Measurements from ENCODE around the gene RAI1.

RAI1 gene

DNA sequence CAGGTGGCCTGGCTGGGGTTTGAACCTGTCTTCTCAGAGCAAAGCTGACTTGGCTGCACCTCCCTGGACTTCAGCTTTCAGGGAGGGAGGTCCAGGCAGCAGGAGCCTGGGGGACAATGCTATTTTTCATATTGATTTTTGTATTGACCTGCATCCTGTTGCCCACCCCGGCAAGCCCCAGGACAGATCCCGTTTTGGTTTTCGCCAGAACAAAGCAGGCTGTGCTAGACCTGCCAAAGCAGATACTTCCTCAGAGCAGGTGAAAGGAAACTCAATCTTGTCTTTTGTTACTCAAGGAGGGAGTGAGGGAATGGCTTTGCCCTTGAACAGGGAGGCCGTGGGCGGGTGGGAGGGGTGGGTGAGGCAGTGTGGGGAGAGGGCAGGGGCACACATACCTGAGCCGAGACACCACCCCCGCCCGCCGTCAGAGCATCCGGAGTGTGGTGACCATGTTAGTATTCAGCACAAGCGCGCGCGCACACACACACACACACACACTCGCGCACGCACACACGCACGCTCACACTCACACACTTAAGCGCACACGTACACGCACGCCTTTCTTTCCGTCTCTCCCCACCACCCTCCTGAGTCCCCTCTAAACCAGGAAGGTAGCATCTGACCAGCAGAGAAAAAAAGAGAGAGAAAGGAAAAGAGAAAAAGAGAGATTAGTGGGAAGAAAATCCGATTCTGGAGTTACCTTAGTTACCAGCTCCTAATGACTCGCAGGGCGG is 59.5 kb downstream of the RAI1 start:
- TF ChIP-seq ZNF384 (IDR thresholded peaks at IDR 0.05), result no peak
- no peak for TF ChIP-seq L3MBTL2 (conservative IDR thresholded peaks at IDR 0.05)
- no peak for TF ChIP-seq BHLHE40 (IDR thresholded peaks at IDR 0.05; ENCODE audit: borderline replicate concordance)
- TF ChIP-seq NFRKB (IDR thresholded peaks at IDR 0.05), result no peak
- TF ChIP-seq CTBP1 (IDR thresholded peaks at IDR 0.05; ENCODE audit: borderline replicate concordance), result no peak
- no peak for TF ChIP-seq ARNT (IDR thresholded peaks at IDR 0.05)
- TF ChIP-seq HDGF (IDR thresholded peaks at IDR 0.05; ENCODE audit: borderline replicate concordance), result no peak
- no peak for TF ChIP-seq ELF4 (IDR thresholded peaks at IDR 0.05)
- no peak for TF ChIP-seq FOXM1 (IDR thresholded peaks at IDR 0.05; ENCODE audit: borderline replicate concordance)
- TF ChIP-seq, protein P1, sequence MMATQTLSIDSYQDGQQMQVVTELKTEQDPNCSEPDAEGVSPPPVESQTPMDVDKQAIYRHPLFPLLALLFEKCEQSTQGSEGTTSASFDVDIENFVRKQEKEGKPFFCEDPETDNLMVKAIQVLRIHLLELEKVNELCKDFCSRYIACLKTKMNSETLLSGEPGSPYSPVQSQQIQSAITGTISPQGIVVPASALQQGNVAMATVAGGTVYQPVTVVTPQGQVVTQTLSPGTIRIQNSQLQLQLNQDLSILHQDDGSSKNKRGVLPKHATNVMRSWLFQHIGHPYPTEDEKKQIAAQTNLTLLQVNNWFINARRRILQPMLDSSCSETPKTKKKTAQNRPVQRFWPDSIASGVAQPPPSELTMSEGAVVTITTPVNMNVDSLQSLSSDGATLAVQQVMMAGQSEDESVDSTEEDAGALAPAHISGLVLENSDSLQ (IDR thresholded peaks at IDR 0.05), result no peak
- TF ChIP-seq SP1 (IDR thresholded peaks at IDR 0.05), result no peak
- TF ChIP-seq LEF1 (IDR thresholded peaks at IDR 0.05; ENCODE audit: borderline replicate concordance), result no peak
- no peak for TF ChIP-seq SUZ12 (IDR thresholded peaks at IDR 0.05)
- TF ChIP-seq FOXA1 (IDR thresholded peaks at IDR 0.05), result no peak
- ChIA-PET CTCF (interaction anchor here (1.3 kb wide), 1 partner anchor 60 kb away, joined by 3 read pairs; the partner anchor contains the start of gene RAI1), POLR2A (interaction anchor here (1.7 kb wide), 1 partner anchor 47 kb away, joined by 7 read pairs; no protein-coding TSS in a partner anchor)
- DNase-seq (ENCODE audit: extremely low spot score), result no peak

DNA sequence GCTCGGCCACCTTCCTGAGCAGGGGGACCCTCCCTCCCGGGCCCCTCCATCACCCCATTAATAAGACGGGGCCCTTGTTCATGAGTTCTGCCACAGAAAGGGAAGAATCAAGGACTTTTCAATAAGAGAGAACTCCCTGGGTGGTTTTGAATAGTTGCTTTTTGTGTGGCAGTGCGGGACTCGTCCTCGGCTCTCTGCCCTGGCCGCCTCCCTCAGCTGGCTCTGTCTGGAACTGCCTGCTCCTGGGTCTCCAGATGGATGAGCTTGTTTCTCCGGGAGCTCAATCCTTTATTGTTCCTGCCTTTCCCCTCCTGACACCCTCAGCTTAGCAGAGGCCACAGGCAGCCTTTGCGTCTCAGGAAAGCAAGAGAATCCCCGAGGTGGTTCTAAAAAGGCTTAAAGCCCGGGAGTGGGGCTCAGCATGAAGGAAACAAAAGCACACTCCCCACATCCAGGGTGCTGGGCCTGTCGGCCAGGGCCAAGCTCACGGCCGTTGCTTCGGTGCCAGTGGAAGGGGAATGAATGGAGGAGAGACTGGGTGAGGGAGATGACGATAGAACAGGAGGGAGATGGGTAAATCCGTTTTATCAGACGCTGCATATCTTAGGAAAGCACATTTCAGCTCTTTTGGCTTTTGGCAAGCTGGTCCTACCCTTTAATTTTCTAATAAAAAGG is 60.2 kb downstream of the RAI1 start:
- TF ChIP-seq HDGF (IDR thresholded peaks at IDR 0.05; ENCODE audit: borderline replicate concordance), result no peak
- no peak for TF ChIP-seq FOXK2 (IDR thresholded peaks at IDR 0.05)
- no peak for TF ChIP-seq TARDBP (IDR thresholded peaks at IDR 0.05)
- TF ChIP-seq NFRKB (IDR thresholded peaks at IDR 0.05), result no peak
- TF ChIP-seq ZNF384 (IDR thresholded peaks at IDR 0.05), result no peak
- TF ChIP-seq ELF4 (IDR thresholded peaks at IDR 0.05), result no peak
- no peak for TF ChIP-seq SUZ12 (IDR thresholded peaks at IDR 0.05)
- no peak for TF ChIP-seq SP1 (IDR thresholded peaks at IDR 0.05)
- no peak for TF ChIP-seq ARNT (IDR thresholded peaks at IDR 0.05)
- TF ChIP-seq BHLHE40 (IDR thresholded peaks at IDR 0.05; ENCODE audit: borderline replicate concordance), result no peak
- no peak for TF ChIP-seq LEF1 (IDR thresholded peaks at IDR 0.05; ENCODE audit: borderline replicate concordance)
- no peak for TF ChIP-seq CTBP1 (IDR thresholded peaks at IDR 0.05; ENCODE audit: borderline replicate concordance)
- CTCF ChIA-PET, result no interaction called here
- POLR2A ChIA-PET, result no interaction called here
- DNase-seq (ENCODE audit: extremely low spot score), result no peak

DNA sequence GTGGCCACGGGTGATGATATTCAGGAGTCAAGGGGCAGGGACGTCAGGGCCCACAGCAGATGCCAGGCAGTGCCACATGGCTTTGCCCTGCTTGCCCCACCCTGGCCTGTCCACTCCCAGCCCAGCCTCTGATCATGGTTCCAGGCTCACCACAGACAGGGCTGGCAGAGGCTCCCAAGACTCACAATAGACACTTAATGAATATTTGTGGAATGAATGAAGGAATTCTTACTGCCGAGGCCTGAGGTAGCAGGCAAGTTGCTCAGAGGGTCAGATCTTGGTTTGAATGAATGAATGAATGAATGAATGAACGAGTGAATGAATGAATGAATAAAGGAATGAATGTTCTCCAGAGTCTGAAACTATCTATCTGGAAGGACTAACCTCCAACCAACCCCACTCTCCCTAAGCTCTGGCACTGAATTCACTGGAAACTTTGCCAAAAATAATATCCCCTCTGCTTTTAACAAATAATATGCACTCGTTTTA is 60.9 kb downstream of the RAI1 start:
- ChIA-PET CTCF (no interaction called here), POLR2A (no interaction called here)
- DNase-seq (ENCODE audit: extremely low spot score), result no peak
- TF ChIP-seq ELF4 (IDR thresholded peaks at IDR 0.05) (no peak), ZNF384 (IDR thresholded peaks at IDR 0.05) (no peak), NFRKB (IDR thresholded peaks at IDR 0.05) (no peak), ARNT (IDR thresholded peaks at IDR 0.05) (no peak), SUZ12 (IDR thresholded peaks at IDR 0.05) (no peak), SP1 (IDR thresholded peaks at IDR 0.05) (no peak), HDGF (IDR thresholded peaks at IDR 0.05; ENCODE audit: borderline replicate concordance) (no peak), FOXM1 (IDR thresholded peaks at IDR 0.05; ENCODE audit: borderline replicate concordance) (no peak)
- TF ChIP-seq, protein P1 (IDR thresholded peaks at IDR 0.05), result no peak

DNA sequence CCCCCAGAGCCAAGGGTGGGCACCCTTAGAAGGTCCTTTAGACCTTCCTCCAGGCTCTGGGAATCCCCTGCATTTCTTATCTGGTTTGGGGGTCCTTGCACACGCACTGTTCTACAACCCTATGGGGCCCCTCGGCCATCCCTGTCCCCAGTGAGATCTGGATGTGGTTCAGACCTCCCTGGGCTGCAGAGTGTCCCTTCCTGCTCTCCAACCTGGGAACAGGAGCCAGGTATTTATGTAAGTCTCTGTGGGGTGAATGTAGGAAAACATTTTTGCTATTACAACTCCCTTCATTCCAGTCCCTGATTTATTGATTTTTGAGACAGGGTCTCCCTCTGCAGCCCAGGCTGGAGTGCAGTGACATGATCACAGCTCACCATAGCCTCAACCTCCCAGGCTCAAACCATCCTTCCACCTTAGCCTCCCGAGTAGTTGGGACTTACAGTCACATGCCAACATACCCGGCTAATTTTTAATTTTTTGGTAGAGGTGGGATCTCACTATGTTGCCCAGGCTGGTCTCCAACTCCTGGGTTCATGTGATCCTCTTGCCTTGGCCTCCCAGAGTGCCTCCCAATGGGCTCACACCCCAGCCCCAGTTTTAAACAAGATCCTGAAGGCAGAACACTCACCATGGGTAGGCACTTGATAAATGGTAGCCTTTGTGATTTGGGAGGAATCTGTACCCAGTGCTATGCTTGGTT is 61.6 kb downstream of the RAI1 start:
- POLR2A ChIA-PET, result no interaction called here
- TF ChIP-seq FOXA1 (IDR thresholded peaks at IDR 0.05), result no peak
- CTCF ChIA-PET, result no interaction called here
- no peak for DNase-seq (ENCODE audit: extremely low spot score)

DNA sequence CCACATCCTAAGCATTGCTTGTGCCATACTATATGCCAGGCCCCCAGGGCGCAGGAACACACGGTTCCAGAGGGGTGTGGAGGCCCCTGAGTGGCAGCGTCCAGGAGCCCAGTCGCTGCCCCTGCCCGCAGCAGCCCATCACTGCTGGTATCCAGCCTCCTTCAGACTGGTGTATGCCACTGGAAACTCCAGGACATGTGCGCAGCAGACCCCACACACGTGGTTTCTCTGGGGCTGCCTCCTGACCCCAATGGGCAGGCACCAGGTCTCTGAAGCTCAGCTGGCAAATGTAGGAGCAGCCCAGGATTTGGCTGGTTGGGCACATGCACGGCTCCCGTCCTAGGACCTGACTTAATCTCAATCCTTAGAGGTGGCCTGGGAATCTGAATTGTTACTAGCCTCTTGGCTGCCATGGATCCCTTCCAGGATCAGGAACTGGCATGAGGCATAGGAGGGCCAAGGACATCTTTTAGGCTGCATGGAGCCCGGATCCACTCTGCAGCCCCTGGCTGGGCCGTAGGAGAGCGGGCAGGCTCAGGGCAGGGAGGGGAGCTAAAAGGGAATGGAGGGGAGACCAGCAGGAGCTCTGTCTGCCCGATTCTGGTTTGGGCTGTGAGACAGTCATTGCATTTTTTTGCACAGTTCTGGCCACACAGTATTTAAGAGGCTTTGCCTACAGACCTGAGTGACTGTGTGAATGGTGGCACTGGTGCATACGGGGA is 62.3 kb downstream of the RAI1 start:
- no peak for TF ChIP-seq CTBP1 (IDR thresholded peaks at IDR 0.05; ENCODE audit: borderline replicate concordance)
- no peak for TF ChIP-seq LEF1 (IDR thresholded peaks at IDR 0.05; ENCODE audit: borderline replicate concordance)
- no peak for TF ChIP-seq SP1 (IDR thresholded peaks at IDR 0.05)
- TF ChIP-seq ZNF384 (IDR thresholded peaks at IDR 0.05), result no peak
- no peak for TF ChIP-seq FOXA1 (IDR thresholded peaks at IDR 0.05)
- ChIA-PET POLR2A (no interaction called here), CTCF (no interaction called here)
- no peak for DNase-seq (ENCODE audit: extremely low spot score)

DNA sequence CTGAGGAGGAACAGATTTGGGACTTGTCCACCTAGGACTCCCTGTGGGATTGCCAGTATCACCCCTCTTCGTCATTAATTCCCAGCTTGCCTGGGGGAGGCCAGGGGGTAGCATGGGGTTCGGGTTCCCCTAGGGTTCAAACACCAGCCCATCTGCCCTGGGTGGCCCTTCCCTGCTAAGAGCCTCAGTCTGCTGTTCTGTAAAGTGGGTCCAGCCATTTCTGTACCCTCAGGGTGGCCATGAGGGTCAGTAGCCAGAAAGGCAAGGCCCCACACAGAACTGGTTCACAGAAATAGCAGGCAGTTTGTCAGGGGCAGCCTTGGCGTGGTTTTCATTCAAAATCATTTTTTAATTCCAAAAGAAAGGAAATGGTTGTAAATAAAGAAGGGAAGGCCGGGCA is 62.9 kb downstream of the RAI1 start:
- DNase-seq (ENCODE audit: extremely low spot score), result no peak
- ChIA-PET POLR2A (no interaction called here), CTCF (no interaction called here)
- no peak for TF ChIP-seq NFRKB (IDR thresholded peaks at IDR 0.05)
- TF ChIP-seq ARNT (IDR thresholded peaks at IDR 0.05), result no peak

All from HEK293T (cell line).